Kidney glomerular epithelial cell (primary cell): ENCODE results near the gene TGM1.
A peak's percentile ranks its signal among the peaks of the same experiment; 100 is the strongest.

Experiments
- DNase-seq: peaks from one replicate; lab custom pipeline; 2025; lab: John Stamatoyannopoulos, UW

TGM1 gene

GRCh38 chr14:24262821-24263733, at the start of gene TGM1:
Gene TGM1, minus strand, starts transcription at chr14:24263177. Its CDS starts 825 bp downstream, at chr14:24262352.
- no peak for DNase-seq

GRCh38 chr14:24311837-24312615, 49.0 kb upstream of the TGM1 start:
- no peak for DNase-seq

GRCh38 chr14:24310646-24311604, 47.9 kb upstream of the TGM1 start, which contains the start of gene LTB4R:
Gene LTB4R, plus strand, starts transcription at chr14:24311502. Its CDS starts 4,150 bp downstream, at chr14:24315652.
- DNase-seq, result peak; percentile 5

- DNase-seq, result no peak
These were observed 47.3 kb upstream of the TGM1 start for GRCh38 chr14:24310265-24310645.

GRCh38 chr14:24309538-24310264, 46.7 kb upstream of the TGM1 start, which contains the start of gene LTB4R2:
Gene LTB4R2, plus strand, starts transcription at chr14:24310140. Its CDS starts 525 bp downstream, at chr14:24310665.
- no peak for DNase-seq

GRCh38 chr14:24308342-24309124, 45.6 kb upstream of the TGM1 start:
- no peak for DNase-seq

- peak; percentile 61 for DNase-seq
These were observed 44.8 kb upstream of the TGM1 start, which contains the start of gene CIDEB for GRCh38 chr14:24307575-24308341. Gene CIDEB, minus strand, starts transcription at chr14:24307977. Its CDS starts 119 bp downstream, at chr14:24307858.

GRCh38 chr14:24307156-24307574, 44.2 kb upstream of the TGM1 start:
- DNase-seq, result no peak

GRCh38 chr14:24304019-24304387, 41.0 kb upstream of the TGM1 start:
- no peak for DNase-seq

- no peak for DNase-seq
These were observed 37.5 kb upstream of the TGM1 start for GRCh38 chr14:24300326-24300980.

GRCh38 chr14:24299255-24300191, 36.5 kb upstream of the TGM1 start, which contains the start of the genes DHRS1 and NOP9:
Gene DHRS1, minus strand, starts transcription at chr14:24299780. Its CDS starts 674 bp downstream, at chr14:24299106.
Gene NOP9, plus strand, starts transcription at chr14:24299850. Its CDS starts 105 bp downstream, at chr14:24299955.
- DNase-seq, result peak; percentile 57

- DNase-seq, result peak; percentile 45
These were observed 35.9 kb upstream of the TGM1 start for GRCh38 chr14:24298892-24299254.

- peak; percentile 64 for DNase-seq
These were observed 34.4 kb upstream of the TGM1 start for GRCh38 chr14:24297190-24297964.

GRCh38 chr14:24296341-24297157, 33.6 kb upstream of the TGM1 start:
- DNase-seq, result peak; percentile 91

- DNase-seq, result no peak
These were observed 30.5 kb upstream of the TGM1 start for GRCh38 chr14:24293525-24293924.
